ENCODE measurements around the gene NDST3.

The NDST3 gene

DNA sequence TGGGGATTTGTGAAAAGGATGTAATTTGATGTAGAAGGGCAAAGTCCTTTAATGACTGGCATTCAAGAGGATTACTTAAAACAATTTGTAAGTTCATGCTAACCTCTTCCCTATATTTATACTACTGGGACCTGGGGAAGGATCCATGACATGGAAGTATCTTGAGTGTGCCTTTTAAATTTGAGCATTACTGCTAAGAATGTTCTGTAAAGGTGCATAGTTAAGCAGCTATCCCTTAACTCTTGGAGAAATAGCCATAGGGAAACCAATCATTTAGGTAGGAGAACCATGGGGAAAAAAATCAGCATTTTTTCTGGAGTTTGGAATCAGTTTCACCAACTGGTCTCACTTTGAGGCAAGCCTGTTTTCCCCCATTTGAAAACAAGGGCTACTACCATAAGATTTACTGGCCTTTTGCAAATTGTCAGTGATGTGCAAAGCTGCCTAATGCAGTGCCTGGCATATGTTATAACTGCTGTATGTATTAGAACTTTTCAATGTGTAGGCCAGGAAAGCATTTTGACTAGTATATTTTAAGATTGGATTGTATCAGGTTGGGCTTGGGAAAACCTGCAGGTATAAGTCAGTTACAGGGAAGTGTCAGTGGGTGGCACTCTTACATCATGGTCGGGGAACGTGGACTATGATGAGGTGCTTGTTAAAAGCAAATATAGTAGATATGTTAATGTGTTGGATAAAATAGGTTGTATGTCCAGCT is 246.4 kb downstream of the NDST3 start:
- peak overlapping the region; percentile 91 for H3K4me3 ChIP-seq (ENCODE audit: low read depth, low read length)
- DNase-seq (ENCODE audit: low read depth): peak; percentile 84
- TF ChIP-seq, protein P1, sequence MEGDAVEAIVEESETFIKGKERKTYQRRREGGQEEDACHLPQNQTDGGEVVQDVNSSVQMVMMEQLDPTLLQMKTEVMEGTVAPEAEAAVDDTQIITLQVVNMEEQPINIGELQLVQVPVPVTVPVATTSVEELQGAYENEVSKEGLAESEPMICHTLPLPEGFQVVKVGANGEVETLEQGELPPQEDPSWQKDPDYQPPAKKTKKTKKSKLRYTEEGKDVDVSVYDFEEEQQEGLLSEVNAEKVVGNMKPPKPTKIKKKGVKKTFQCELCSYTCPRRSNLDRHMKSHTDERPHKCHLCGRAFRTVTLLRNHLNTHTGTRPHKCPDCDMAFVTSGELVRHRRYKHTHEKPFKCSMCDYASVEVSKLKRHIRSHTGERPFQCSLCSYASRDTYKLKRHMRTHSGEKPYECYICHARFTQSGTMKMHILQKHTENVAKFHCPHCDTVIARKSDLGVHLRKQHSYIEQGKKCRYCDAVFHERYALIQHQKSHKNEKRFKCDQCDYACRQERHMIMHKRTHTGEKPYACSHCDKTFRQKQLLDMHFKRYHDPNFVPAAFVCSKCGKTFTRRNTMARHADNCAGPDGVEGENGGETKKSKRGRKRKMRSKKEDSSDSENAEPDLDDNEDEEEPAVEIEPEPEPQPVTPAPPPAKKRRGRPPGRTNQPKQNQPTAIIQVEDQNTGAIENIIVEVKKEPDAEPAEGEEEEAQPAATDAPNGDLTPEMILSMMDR (IDR thresholded peaks at IDR 0.05; ENCODE audit: low read depth, low read length): peak; percentile 54
- TF ChIP-seq, protein P2, sequence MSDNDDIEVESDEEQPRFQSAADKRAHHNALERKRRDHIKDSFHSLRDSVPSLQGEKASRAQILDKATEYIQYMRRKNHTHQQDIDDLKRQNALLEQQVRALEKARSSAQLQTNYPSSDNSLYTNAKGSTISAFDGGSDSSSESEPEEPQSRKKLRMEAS (IDR thresholded peaks at IDR 0.05; ENCODE audit: low read depth, low read length): no peak
- peak; percentile 15 for TF ChIP-seq POLR2A (IDR thresholded peaks at IDR 0.05; ENCODE audit: extremely low read depth, insufficient read length)

DNA sequence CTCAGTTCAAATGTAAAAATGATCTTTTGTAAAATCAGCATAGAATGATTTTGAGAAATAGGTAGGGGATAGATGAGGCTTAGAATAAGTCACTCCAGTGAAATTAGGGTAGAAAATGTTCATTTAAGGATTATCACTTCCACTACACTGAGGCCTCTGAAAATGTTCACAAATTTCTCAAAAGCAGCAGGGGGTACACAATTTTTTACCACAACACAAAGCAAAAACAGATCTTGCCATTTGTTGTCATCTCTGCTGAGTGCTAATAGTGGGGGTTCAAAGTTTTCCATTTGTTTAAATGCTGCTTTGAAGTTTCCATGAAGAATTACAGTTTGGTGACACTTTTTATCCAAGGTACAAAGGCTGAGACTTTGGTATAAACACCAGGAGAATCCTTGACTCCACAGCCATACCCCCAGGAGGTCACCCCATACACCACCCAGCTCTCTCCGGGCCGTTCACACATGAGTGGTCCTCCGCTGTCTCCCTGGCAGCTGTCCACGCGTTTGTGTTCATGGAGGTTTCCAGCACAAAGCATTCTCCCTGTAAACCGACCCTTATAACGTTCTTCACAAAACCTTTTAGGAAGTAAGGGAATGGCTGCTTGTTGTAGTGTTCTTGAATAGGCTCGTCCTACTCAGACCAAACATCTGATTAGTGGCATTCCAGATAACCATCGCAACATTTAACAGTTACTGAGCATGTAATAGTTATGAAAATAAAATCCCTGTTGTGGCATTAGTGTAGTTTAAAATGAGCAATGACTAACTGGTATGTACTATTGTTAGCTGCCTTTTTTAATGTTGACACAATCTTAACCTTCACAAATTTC is 247.5 kb downstream of the NDST3 start:
- TF ChIP-seq, protein P1 (IDR thresholded peaks at IDR 0.05; ENCODE audit: low read depth, low read length): no peak
- TF ChIP-seq MYC (IDR thresholded peaks at IDR 0.05; ENCODE audit: low read depth, low read length) (no peak), POLR2A (IDR thresholded peaks at IDR 0.05; ENCODE audit: extremely low read depth, insufficient read length) (no peak)
- TF ChIP-seq, protein P2 (IDR thresholded peaks at IDR 0.05; ENCODE audit: low read depth, low read length): no peak
- DNase-seq (ENCODE audit: low read depth): peak; percentile 58
- H3K4me3 ChIP-seq (ENCODE audit: low read depth, low read length): peak overlapping the region; percentile 91

GRCh38 chr4:118282692-118283091 is 248.4 kb downstream of the NDST3 start:
- 0 out of 2 replicates have a peak, but pooled peaks have one; percentile 10 for TF ChIP-seq MYC (IDR thresholded peaks at IDR 0.05; ENCODE audit: low read depth, low read length)
- TF ChIP-seq, protein P1 (IDR thresholded peaks at IDR 0.05; ENCODE audit: low read depth, low read length): no peak
- peak; percentile 90 for DNase-seq (ENCODE audit: low read depth)
- H3K4me3 ChIP-seq (ENCODE audit: low read depth, low read length): no peak overlapping the region

GRCh38 chr4:118284169-118284568 is 249.9 kb downstream of the NDST3 start:
- DNase-seq (ENCODE audit: low read depth): peak; percentile 91
- TF ChIP-seq, protein P2 (IDR thresholded peaks at IDR 0.05; ENCODE audit: low read depth, low read length): peak; percentile 97
- TF ChIP-seq, protein P1 (IDR thresholded peaks at IDR 0.05; ENCODE audit: low read depth, low read length): no peak
- TF ChIP-seq MYC (IDR thresholded peaks at IDR 0.05; ENCODE audit: low read depth, low read length): peak; percentile 18; the same call in 1 of the 2 replicates

GRCh38 chr4:118285931-118286330 is 251.6 kb downstream of the NDST3 start:
- DNase-seq (ENCODE audit: low read depth): no peak
- no peak overlapping the region for H3K4me3 ChIP-seq (ENCODE audit: low read depth, low read length)
- TF ChIP-seq, protein P2 (IDR thresholded peaks at IDR 0.05; ENCODE audit: low read depth, low read length): no peak
- TF ChIP-seq POLR2A (IDR thresholded peaks at IDR 0.05; ENCODE audit: extremely low read depth, insufficient read length) (no peak), MYC (IDR thresholded peaks at IDR 0.05; ENCODE audit: low read depth, low read length) (no peak)
- TF ChIP-seq, protein P1 (IDR thresholded peaks at IDR 0.05; ENCODE audit: low read depth, low read length): no peak

More at GRCh38 chr4:118284169-118284568, 249.9 kb downstream of the NDST3 start:
- H3K4me3 ChIP-seq (ENCODE audit: low read depth, low read length): no peak overlapping the region

All from NB4 (cell line).